ENCODE data around the gene TMEM181.
"Not testable (repeated sequence)": the region's sequence is repeated elsewhere in the genome, so short reads cannot be mapped to it uniquely, and the experiment has no call there.

TMEM181 gene

DNA sequence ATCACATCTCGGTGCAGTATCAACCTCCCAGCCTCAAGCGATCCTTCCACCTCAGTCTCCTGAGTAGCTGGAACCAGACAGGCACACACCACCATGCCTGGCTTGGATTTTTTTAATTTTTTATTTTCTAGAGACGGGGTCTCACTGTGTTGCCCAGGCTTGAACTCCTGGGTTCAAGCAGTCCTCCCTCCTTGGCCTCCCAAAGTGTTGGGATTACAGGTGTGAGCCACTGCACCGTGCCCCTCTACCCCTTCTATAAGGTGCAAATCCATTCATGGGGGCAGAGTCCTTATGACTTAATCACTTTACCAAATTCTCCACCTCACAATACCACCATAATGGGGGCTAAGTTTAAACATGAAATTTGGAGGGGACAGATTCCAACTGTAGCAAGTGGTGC, 37.7 kb downstream of the TMEM181 start:
- ATAC-seq, result no peak

DNA sequence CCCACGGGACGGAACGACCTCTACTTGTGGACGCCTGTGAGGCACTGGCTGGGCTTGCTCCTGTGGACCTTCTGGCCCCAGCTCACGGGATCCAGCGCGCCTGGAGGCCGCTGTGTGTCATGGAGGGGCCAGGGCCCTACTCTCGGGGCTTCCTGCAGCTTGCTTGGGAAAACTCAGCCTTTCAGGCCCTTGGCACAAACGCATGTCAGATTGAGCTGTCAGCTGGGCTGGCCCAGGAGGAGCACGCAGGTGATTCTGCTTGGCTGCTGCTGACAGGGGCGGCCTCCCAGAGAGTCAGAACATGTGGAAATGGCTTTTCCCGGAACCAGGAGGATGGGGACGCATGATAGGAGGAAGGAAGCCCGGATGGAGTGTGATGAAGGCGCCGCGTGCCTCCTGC, 39.7 kb downstream of the TMEM181 start:
- no peak for ATAC-seq

DNA sequence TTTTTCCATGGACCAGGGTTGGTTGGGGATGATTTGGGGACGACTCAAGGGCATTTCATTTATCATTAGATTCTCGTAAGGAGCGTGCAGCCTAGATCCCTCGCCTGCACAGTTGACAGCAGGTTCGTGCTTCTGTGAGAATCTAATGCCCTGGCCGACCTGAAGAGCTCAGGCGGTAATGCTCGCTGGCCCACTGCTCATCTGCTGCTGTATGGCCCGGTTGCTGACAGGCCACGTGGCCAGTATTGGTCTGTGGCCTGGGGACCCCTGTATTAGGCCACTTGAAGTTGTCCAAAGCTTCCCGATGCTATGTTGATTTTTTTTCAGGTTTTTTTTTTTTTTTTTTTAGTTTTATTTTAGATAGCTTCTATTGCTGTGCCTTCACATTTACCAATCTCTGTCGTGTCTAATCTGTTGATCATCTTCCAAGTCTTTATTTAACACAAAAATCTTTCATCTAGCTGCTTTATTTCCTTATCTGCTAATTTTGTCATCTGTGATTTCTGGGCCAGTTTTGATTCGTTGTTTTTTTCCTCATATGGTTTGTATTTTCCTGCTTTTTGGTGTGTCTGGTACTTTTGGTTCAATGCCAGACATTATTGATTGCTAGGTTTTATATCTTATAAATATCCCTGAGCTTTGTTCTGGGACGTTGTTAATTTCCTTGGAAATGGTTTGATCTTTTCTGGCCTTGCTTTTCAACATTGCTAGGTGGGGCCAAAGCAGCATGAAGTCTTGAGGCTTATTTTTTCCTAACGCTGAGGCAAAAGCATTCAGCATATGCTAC, 43.6 kb downstream of the TMEM181 start:
- no peak for ATAC-seq

GRCh38 chr6:158604048-158604406, 44.1 kb downstream of the TMEM181 start:
- no peak for ATAC-seq

GRCh38 chr6:158605266-158605878, 45.5 kb downstream of the TMEM181 start:
- peak in 1 of 2 donors; percentile 56 for ATAC-seq

GRCh38 chr6:158606011-158606410, 46.1 kb downstream of the TMEM181 start:
- ATAC-seq, result not testable (repeated sequence)

GRCh38 chr6:158606935-158607334, 47.0 kb downstream of the TMEM181 start:
- ATAC-seq, result no peak

DNA sequence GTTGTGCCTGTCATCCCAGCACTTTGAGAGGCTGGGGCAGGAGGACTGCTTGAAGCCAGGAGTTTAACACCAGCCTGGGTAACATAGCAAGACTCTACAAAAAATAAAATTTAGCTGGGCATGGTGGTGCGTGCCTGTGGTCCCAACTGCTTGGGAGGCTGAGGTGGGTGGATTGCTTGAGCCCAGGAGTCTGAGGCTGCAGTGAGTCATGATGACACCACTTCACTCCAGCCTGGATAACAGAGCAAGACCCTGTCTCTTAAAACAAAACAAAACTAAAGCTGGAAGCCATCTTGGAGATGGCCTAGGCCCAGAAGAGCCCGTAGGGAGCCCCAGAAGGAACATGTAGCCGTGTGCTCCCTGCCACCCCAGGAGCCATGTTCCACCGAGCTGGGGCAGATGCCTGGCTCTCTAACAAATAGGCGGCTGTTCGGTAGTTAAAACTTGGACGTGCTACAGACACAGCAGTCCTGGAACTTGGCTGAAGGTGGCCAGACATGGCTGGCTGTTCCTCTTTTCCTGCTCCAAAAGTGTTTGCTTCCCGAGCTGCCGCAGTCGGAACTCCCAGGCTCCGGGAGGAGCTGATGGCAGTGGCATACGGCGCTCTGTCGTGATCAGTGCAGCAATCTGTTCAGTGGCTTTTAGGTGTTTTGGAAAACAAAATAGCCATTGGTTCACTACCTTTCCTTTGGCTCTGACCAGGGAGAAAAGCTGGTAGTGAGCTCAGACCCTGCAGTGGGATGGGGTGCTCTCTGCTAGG, 47.7 kb downstream of the TMEM181 start:
- no peak for ATAC-seq

GRCh38 chr6:158608221-158608620, 48.3 kb downstream of the TMEM181 start:
- no peak for ATAC-seq

GRCh38 chr6:158609455-158610155, 49.7 kb downstream of the TMEM181 start:
- no peak for ATAC-seq

- ATAC-seq, result no peak
These were observed 50.6 kb downstream of the TMEM181 start for GRCh38 chr6:158610319-158610968.

DNA sequence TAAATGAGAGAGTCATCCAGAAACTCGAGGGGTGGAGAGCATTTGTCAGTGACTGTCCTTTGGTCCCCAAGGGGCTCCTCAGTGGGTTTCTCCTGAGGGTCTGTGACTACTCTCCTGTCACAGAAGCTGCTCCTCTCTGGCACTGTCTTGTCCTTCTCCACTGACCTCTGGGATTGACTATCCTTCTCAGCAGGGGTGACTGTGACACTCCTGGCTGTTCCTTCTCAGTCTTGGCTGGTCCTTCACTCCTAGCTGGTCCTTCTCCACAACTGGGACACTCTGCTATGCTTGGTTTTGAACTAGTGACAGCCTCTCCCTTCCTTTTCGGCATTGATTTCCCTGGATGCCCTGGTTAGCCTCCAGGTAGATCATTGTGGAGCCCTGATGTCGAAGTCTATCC, 51.1 kb downstream of the TMEM181 start:
- no peak for ATAC-seq

GRCh38 chr6:158611541-158612370, 51.9 kb downstream of the TMEM181 start:
- no peak for ATAC-seq

DNA sequence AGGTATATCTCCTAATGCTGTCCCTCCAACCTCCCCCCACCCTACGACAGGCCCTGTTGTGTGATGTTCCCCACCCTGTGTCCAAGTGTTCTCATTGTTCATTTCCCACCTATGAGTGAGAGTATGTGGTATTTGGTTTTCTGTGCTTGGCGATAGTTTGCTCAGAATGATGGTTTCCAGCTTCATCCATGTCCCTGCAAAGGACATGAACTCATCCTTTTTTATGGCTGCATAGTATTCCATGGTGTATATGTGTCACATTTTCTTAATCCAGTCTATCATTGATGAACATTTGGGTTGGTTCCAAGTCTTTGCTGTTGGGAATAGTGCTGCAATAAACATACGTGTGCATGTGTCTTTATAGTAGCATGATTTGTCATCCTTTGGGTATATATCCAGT, 54.7 kb downstream of the TMEM181 start:
- ATAC-seq, result not testable (repeated sequence)

DNA sequence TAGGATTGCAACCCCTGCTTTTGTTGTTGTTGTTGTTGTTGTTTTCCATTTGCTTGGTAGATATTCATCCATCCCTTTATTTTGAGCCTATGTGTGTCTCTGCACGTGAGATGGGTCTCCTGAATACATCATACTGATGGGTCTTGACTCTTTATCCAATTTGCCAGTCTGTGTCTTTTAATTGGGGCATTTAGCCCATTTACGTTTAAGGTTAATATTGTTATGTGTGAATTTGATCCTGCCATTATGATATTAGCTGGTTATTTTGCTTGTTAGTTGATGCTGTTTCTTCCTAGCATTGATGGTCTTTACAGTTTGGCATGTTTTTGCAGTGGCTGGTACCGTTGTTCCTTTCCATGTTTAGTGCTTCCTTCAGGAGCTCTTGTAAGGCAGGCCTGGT, 58.4 kb downstream of the TMEM181 start:
- not testable (repeated sequence) for ATAC-seq

DNA sequence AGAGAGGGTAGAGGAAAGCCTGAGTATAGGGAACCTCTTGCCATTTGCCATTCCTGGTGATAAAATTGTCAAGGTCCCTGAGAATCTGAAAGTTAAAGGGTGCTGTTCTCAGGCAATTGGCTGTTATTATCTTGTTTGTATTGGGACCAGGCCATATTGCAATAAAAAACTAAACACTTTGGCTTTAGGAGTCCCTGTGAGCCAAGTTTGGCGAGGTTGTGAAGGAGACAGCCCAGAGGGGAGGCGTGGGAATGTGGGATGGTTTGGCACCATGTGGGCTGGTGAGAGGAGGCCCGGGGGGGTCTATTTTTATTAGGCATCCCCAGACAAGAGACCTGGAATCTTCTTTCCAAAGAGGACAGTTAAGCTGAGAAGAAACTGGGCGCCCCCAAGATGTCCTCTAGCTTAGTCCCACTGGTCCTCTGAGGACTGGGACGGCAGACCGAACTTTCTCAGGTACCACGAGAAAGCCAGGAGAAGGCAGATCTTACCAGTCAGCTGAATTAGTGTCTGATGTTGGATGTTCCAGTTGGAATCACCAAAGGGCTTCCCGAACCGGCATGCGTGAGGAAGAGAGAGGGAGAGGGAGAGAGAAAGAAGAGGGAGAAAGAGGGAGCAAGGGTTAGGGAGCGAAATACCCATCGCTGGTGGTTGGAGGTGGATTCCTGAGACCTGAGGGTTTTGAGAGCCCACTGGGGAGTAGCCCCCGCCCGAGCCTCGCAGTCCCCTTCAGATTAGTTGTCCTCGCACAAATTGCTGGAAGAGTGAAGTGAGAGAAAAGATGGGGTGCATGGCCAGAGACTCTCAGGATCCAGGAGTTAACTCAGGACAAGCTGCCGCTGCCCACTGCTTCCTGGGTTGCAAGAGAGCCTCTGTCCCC, 60.3 kb downstream of the TMEM181 start:
- no peak for ATAC-seq

GRCh38 chr6:158620963-158621693, 61.2 kb downstream of the TMEM181 start:
- no peak for ATAC-seq

DNA sequence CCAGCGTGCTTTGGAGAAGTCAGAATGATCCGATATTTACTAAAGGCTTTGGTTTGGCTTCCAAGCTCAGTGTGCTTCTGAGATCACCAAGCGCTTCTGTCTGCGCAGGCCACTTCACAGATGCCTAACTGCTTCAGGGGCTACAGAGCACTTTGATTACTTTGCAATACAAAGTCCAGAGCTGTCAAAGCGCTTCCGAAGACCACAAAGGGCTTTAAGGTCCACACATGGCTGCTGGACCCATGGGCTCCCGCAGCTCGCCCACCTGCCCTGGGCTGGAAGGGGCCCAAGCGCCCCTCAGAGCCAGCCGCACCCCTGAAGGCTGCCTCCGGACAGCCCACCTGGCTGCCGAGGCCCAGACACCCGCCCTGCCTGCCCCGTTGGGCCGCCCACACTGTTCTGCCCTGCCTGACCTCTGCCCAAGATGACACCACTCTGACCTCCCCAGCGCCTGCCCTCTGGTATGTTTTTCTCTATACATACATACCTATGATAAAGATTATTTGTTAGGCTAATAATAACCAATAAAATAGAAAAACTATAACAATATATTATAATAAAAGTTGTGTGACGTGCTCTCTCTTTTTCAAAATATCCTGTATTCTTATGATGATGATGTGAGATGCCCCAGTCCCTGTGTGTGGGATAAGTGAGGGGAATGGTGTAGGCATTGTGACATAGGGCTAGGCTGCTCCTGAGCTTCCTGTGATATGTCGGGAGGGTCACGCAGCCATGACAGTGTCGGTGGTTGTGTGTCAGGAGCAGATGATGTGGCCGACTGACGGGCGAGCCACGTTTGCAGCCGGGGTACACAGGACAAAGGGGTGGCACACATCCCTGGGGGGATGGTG, 62.0 kb downstream of the TMEM181 start:
- ATAC-seq, result no peak

All from activated CD4-positive, CD25-positive, alpha-beta regulatory T cell treated with anti-CD3 and anti-CD28 coated beads, Interleukin-2, amount 50 U/mL, for 24 hours (primary cell).